GM19193 (cell line): Measurements from ENCODE around the gene LTN1.

ENCODE experiments used
- POLR2A ChIP-seq: IDR thresholded peaks from 4 replicates; pipeline ENCODE4 v1.6.1; 2011; ENCODE audit not compliant: insufficient read depth, insufficient read length; ENCODE audit errors: extremely low read depth

LTN1 gene

GRCh38 chr21:28992526-28993292 is at the start of gene LTN1:
Gene LTN1 (minus strand): TSS chr21:28992877. CDS start chr21:28992805, 72 bp downstream.
- peak; percentile 89 for TF ChIP-seq POLR2A

- no peak for TF ChIP-seq POLR2A
Observed at GRCh38 chr21:29034678-29035077, 42.0 kb upstream of the LTN1 start.

- no peak for TF ChIP-seq POLR2A
Observed at GRCh38 chr21:29033871-29034270, 41.2 kb upstream of the LTN1 start.

GRCh38 chr21:29033301-29033700 is 40.6 kb upstream of the LTN1 start:
- no peak for TF ChIP-seq POLR2A

- TF ChIP-seq POLR2A = no peak
Observed at GRCh38 chr21:29030909-29031308, 38.2 kb upstream of the LTN1 start.

GRCh38 chr21:29029524-29029923 is 36.8 kb upstream of the LTN1 start:
- TF ChIP-seq POLR2A = no peak

GRCh38 chr21:29025328-29025713 is 32.6 kb upstream of the LTN1 start:
- no peak for TF ChIP-seq POLR2A

- TF ChIP-seq POLR2A = peak; percentile 95
Observed at GRCh38 chr21:29024474-29025327, 32.0 kb upstream of the LTN1 start, which contains the start of gene USP16. Gene USP16 (plus strand): TSS chr21:29024668. CDS start chr21:29027914, 3,246 bp downstream.

GRCh38 chr21:29022166-29022565 is 29.5 kb upstream of the LTN1 start:
- no peak for TF ChIP-seq POLR2A

- TF ChIP-seq POLR2A = no peak
Observed at GRCh38 chr21:29018540-29018939, 25.9 kb upstream of the LTN1 start.

GRCh38 chr21:29017639-29018237 is 25.1 kb upstream of the LTN1 start:
- TF ChIP-seq POLR2A = no peak

- no peak for TF ChIP-seq POLR2A
Observed at GRCh38 chr21:29008367-29008766, 15.7 kb upstream of the LTN1 start.

GRCh38 chr21:29007810-29008209 is 15.1 kb upstream of the LTN1 start:
- no peak for TF ChIP-seq POLR2A

GRCh38 chr21:29007135-29007534 is 14.5 kb upstream of the LTN1 start:
- no peak for TF ChIP-seq POLR2A

- TF ChIP-seq POLR2A = no peak
Observed at GRCh38 chr21:29005696-29006095, 13.0 kb upstream of the LTN1 start.

- peak; percentile 99 for TF ChIP-seq POLR2A
Observed at GRCh38 chr21:29002442-29003144, 9.9 kb upstream of the LTN1 start.

GRCh38 chr21:28993293-28993629 is 584 bp upstream of the LTN1 start:
- no peak for TF ChIP-seq POLR2A
